HS-5 (cell line): ENCODE data around the gene STIP1.
A peak's percentile ranks its signal among the peaks of the same experiment; 100 is the strongest.

ENCODE experiments used
- DNase-seq: peaks from one replicate; pipeline ENCODE4 v3.0.0-alpha.2; 2012; ENCODE audit warnings: low read depth

STIP1 gene

GRCh38 chr11:64185693-64186491, at the start of gene STIP1:
TSS of gene STIP1 (plus strand) at chr11:64186171. CDS start at chr11:64186262, 91 bp downstream.
- DNase-seq: peak; percentile 100

- no peak for DNase-seq
Observed at GRCh38 chr11:64136765-64137441, 49.1 kb upstream of the STIP1 start.

GRCh38 chr11:64138398-64138797, 47.6 kb upstream of the STIP1 start:
- no peak for DNase-seq

GRCh38 chr11:64139049-64139448, 46.9 kb upstream of the STIP1 start:
- no peak for DNase-seq

- DNase-seq: no peak
Observed at GRCh38 chr11:64140082-64140481, 45.9 kb upstream of the STIP1 start.

- no peak for DNase-seq
Observed at GRCh38 chr11:64141081-64141783, 44.7 kb upstream of the STIP1 start.

- DNase-seq: no peak
Observed at GRCh38 chr11:64144587-64145472, 41.1 kb upstream of the STIP1 start.

GRCh38 chr11:64146036-64146955, 39.7 kb upstream of the STIP1 start:
- no peak for DNase-seq

GRCh38 chr11:64148226-64148916, 37.6 kb upstream of the STIP1 start:
- no peak for DNase-seq

GRCh38 chr11:64148917-64149617, 36.9 kb upstream of the STIP1 start:
- DNase-seq: no peak

- DNase-seq: no peak
Observed at GRCh38 chr11:64150051-64150450, 35.9 kb upstream of the STIP1 start.

- DNase-seq: no peak
Observed at GRCh38 chr11:64150481-64151239, 35.3 kb upstream of the STIP1 start.

GRCh38 chr11:64151337-64151736, 34.6 kb upstream of the STIP1 start:
- no peak for DNase-seq

- no peak for DNase-seq
Observed at GRCh38 chr11:64152841-64153691, 32.9 kb upstream of the STIP1 start.

- no peak for DNase-seq
Observed at GRCh38 chr11:64153812-64154211, 32.2 kb upstream of the STIP1 start.

GRCh38 chr11:64156235-64157011, 29.5 kb upstream of the STIP1 start:
- no peak for DNase-seq
